Transverse colon (tissue), 4 donors: ENCODE measurements around the gene NFXL1.

ENCODE experiments used
- CTCF ChIP-seq, 5 experiments: fragments of 200-600 bp in 3 of 5; fragments of 450-650 bp in 2 of 5; sonication (generic) in 3 of 5; IDR thresholded peaks; 1 replicate in 2 of 5; 2 replicates in 3 of 5; pipeline ENCODE4 v1.5.1; 2016 to 2017; ENCODE audit warnings: antibody characterized with exemption in 5 of 5, inconsistent platforms in 3 of 5, mild to moderate bottlenecking in 2 of 5, moderate library complexity in 1 of 5
- EP300 ChIP-seq: sonication (generic); formaldehyde crosslinking; IDR thresholded peaks from one replicate; pipeline ENCODE4 v1.6.1; 2017; ENCODE audit warnings: antibody characterized with exemption, low read depth
- POLR2A ChIP-seq: fragments of 450-650 bp; IDR thresholded peaks from one replicate; pipeline ENCODE4 v1.6.1; 2016; ENCODE audit warnings: antibody characterized with exemption, mild to moderate bottlenecking, moderate library complexity
- POLR2AphosphoS5 ChIP-seq, 3 donors: sonication (generic); formaldehyde crosslinking; IDR thresholded peaks; one replicate each; pipeline ENCODE4 v1.6.1; 2016; ENCODE audit warnings: antibody characterized with exemption in 3 of 3

GRCh38 chr4:47835494-47835893 is 78.9 kb downstream of the NFXL1 start:
- TF ChIP-seq CTCF (IDR thresholded peaks at IDR 0.05) = no peak
- TF ChIP-seq POLR2A = no peak
- no peak for TF ChIP-seq EP300
- no peak for TF ChIP-seq POLR2AphosphoS5 (IDR thresholded peaks at IDR 0.05)
